H7 (cell line): ENCODE measurements around the gene USP12. TPM values are rescaled to one million over a fixed set of nuclear protein-coding genes. Genes with fewer than 3 reads are reported as not detected.

ENCODE experiments used
- DNase-seq: peaks from one replicate; pipeline ENCODE4 v3.0.0; 2012
- H3K27me3 ChIP-seq: 2 replicates; pipeline ENCODE4 v1.6.0; 2011; ENCODE audit warnings: mild to moderate bottlenecking, low read length; ENCODE audit not compliant: control insufficient read depth, insufficient read depth
- H3K36me3 ChIP-seq: replicated peaks from 2 replicates; pipeline ENCODE4 v1.5.1; 2011; ENCODE audit warnings: low read length; ENCODE audit not compliant: control insufficient read depth, insufficient read depth
- H3K4me3 ChIP-seq: 2 replicates; pipeline ENCODE4 v1.5.1; 2011; ENCODE audit warnings: low read depth, mild to moderate bottlenecking, control low read depth, low read length, moderate library complexity; ENCODE audit not compliant: insufficient read depth
- total RNA-seq: library from RNA; depleted of rRNA; stranded (reverse); fragments of >200 nt; shearing (Covaris generic); gene quantifications from 2 replicates; pipeline ENCODE4 v1.2.3, GENCODE V29; 2014; rRNA removed

Gene USP12
- total RNA-seq, 1 experiment from 2014 or later, result 10.5 TPM

DNA sequence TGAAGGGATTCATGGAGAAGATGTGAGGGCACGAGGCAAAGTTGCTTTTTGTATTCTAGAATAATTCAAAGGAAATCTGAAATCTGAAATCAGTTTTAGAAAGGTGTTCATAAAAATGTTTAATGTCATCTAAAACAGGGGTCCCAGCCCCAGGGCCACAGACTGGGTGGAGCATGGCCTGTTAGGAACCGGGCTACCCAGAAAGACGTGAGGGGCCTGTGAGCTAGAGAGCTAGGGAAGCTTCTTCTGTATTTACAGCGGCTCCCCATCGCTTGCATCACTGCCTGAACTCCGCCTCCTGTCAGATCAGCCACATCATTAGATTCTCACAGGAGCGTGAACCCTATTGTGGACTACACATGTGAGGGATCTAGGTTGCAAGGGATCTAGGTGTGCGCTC lies 151.2 kb downstream of the USP12 start:
- no peak overlapping the region for H3K4me3 ChIP-seq
- no peaks in the 10 kb centered on the region for H3K27me3 ChIP-seq
- H3K36me3 ChIP-seq, result no peaks in the 10 kb centered on the region
- no peak for DNase-seq

DNA sequence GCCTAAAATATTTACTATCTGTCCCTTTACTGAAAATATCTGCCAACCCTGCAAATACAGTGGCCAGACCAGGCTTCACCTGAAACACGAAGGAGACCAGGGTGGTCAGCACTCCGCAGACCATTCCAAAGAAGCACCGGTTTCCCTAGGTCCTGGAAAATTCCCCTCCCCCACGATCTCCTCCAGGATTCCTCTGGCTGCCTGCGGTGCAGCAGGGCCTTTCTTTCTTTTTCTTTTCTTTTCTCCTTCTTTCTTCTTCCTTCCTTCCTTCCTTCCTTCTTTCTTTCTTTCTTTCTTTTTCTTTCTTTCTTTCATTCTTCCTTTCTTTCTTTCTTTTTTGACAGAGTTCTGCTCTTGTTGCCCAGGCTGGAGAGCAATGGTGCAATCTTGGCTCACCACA lies 152.7 kb downstream of the USP12 start:
- no peaks in the 10 kb centered on the region for H3K27me3 ChIP-seq
- no peaks in the 10 kb centered on the region for H3K36me3 ChIP-seq
- H3K4me3 ChIP-seq, result no peak overlapping the region
- DNase-seq, result peak; percentile 54

DNA sequence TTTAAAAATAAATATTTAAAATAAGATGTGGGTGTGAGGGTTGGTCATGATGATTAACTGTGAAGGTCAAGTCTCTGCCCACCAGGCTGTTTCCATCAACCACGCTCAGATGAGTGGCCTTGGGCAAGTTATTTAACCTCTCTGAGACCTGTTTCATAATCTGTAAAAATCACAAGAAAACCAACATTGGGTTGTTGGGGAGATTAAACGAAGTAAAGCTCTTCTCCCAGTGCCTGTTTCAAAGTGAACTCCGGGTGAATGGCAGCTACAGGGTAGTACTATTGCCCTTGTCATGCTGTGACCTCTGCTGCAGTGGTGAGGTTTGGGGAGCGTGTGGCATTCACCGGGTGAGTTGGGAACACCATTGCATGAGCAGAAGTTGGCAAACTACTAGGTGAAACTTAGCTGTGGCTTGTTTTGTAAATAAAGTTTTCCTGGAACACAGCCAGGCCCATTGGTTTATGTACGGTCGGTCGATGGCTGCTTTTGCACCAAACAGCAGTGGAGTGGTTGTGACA lies 153.2 kb downstream of the USP12 start:
- Histone ChIP-seq H3K4me3 (no peak overlapping the region), H3K36me3 (no peaks in the 10 kb centered on the region), H3K27me3 (no peaks in the 10 kb centered on the region)
- no peak for DNase-seq

DNA sequence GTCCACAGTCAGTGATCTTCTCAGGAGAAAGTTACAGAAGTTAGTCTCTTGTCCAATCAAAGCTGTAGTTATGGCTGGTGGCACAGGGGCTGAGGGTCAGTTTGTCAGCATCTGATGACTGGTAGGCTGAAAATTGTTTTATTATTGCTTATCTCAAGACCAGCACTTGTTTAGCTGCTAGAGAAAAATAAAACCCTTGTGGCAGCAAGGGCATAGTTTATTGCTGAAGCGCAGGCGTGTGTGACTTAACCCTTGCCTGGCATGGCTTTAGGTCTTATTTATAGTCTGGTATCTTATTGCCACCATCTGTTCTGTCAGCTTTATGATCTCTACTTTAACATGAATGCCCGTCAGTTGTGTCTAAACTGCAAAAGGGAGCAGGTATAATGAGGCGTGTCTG lies 154.7 kb downstream of the USP12 start:
- Histone ChIP-seq H3K27me3 (no peaks in the 10 kb centered on the region), H3K36me3 (no peaks in the 10 kb centered on the region), H3K4me3 (no peak overlapping the region)
- no peak for DNase-seq

Other genes with a start within 250 kb of the USP12 start
- gene RPL21, start 79.7 kb upstream of the USP12 start, total RNA-seq, result 1,511 and 1,563 TPM in 2 replicates
- gene RASL11A, start 99.0 kb upstream of the USP12 start, total RNA-seq, result 3.3 and 3.5 TPM in 2 replicates